GM12872 (cell line): ENCODE results near the gene CAMKK1.
A peak's percentile ranks its signal among the peaks of the same experiment; 100 is the strongest.

ENCODE experiments used
- CTCF ChIP-seq: IDR thresholded peaks from 3 replicates; pipeline ENCODE4 v1.5.1; 2011; ENCODE audit warnings: low read depth, mild to moderate bottlenecking, low read length, moderate library complexity; ENCODE audit not compliant: insufficient read depth

CAMKK1 gene

DNA sequence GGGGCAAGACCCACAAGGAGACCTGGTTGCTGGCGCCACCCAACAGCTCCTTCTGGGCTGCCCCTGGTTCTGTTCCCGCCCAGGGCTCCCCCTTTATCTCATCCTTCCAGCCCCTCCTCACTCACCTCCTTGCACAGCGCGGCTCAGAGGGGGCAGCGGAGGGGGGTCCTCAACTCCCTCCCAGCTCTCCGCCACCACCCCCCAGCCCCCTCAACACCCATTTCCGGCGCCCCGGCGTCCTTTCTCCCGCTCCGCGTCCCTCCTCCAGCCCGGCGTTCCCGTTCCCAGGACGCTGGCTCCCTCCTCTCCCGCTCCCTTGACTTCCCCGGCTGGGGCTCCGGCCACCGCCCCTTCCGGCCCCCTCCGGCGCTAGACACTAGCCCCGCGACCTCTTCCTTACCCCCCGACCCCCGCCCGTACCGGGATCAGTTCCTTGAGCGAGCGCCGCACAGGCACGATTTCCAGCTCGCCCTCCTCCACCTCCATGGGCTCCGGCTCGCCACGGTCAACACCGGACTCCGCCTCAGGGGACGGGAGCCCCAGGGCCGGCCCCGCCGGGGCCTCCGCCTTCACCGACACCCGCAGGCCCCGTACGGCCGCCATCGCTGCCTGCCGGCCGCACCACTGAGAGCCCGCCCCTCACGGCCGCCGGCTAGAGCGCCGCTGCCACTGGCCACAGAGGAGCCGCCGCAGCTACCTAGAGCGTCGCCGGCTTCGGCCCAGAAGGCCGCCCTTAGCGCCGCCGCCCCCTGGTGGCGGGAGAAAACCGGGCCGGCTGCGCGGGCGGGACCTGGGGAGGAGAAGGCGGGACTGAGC, 47.0 kb downstream of the CAMKK1 start, which contains the start of gene NCBP3:
TSS of gene NCBP3 (minus strand) at position 626 of the 816 bp plus-strand sequence. CDS start at position 603, 23 bp downstream.
- TF ChIP-seq CTCF = peak; percentile 79

DNA sequence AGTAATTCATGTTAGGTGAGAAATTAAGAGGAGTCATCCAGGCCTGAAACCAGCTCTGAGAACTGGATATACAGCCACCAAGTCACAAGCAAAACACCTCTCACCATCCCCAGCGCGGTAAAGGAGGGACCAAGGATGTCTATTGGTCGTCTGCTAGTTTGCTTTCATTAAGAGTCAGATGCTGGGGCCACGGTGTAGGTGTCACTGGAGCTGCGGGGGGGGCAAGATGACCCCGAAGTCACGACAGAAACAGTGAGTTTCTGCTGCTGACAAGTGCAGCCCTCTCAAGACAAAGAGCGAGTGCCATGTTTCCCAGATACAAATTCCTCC, 47.6 kb downstream of the CAMKK1 start:
- TF ChIP-seq CTCF = no peak

- peak; percentile 76 for TF ChIP-seq CTCF
Observed at GRCh38 chr17:3843935-3844516, 48.8 kb downstream of the CAMKK1 start.

GRCh38 chr17:3838206-3838605, 54.6 kb downstream of the CAMKK1 start:
- TF ChIP-seq CTCF = no peak

DNA sequence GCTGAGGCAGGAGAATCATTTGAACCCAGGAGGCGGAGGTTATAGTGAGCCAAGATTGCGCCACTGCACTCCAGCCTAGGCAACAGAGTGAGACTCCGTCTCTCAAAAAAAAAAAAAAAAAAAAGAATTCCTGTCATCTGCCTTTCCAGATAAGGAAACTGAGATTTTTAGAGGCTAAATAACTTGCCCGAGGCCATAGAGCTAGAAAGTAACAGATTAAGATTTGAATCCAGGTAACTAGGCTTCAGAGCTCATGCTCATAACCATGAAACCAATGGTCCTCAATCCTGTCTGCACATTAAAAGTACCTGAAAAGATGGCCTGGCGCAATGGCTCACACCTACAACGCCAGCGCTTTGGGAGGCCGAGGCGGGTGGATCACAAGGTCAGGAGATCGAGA, 56.3 kb downstream of the CAMKK1 start:
- no peak for TF ChIP-seq CTCF

DNA sequence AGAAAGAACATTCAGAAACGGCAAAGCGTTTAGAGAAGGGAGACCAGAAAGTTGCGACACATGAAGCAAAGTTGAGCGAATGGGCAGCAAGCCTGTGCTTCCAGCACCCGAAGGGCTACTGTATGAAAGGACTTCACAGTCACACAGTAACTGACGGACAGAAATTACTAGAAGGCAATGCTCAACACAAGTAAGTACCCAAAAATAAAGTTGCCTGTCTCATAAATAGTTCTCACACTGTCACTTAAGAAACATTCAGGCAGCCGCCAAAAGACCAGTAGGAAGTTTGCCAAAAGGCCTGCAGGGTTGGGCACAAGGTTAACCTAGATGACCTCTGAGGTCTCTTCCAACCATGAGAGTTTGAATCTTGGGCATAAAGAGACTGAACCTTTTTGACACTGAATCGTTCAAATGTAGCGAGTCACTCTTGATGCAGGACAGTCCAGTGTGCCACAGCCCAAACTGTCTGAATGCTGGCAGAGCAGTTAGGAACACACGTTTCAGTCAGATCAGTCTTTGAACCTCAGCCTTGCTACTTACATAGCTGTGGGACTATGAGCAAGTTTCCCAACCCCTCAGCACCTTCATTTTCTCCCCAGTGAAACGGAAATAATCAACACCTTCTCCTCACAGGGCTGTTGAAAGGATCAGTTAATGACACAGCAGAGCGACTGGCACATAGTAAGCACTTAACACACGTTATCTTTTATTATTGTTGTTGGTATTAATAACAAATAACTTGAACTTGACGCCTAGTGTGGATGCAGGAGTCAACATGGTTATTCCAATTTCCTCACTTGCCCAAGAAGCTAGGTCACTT, 57.2 kb downstream of the CAMKK1 start:
- TF ChIP-seq CTCF = no peak

GRCh38 chr17:3834811-3835210, 58.0 kb downstream of the CAMKK1 start:
- TF ChIP-seq CTCF = no peak
